ENCODE measurements around the gene MYO15B. TPM values are rescaled to one million over a fixed set of nuclear protein-coding genes. Genes with fewer than 3 reads are reported as not detected.
A peak's percentile ranks its signal among the peaks of the same experiment; 100 is the strongest.

Gene MYO15B
- total and polyA plus RNA-seq, 2 of the 13 experiments (the other 11 are each of a cell fraction or from before 2014, with no cell fraction given), result 2.8 to 8.1 TPM

GRCh38 chr17:75601057-75601987 lies 13.7 kb downstream of the MYO15B start (continued):
- TF ChIP-seq TRIM22 (IDR thresholded peaks at IDR 0.05) (no peak), ZNF746 (CRISPR knock-in tag; IDR thresholded peaks at IDR 0.05) (no peak), E2F5 (CRISPR knock-in tag; conservative IDR thresholded peaks at IDR 0.05) (no peak), GTF3A (CRISPR knock-in tag; conservative IDR thresholded peaks at IDR 0.05) (no peak), REXO4 (CRISPR knock-in tag; IDR thresholded peaks at IDR 0.05; ENCODE audit: borderline replicate concordance) (no peak), TFE3 (CRISPR knock-in tag; IDR thresholded peaks at IDR 0.05) (no peak), GPN1 (CRISPR knock-in tag; IDR thresholded peaks at IDR 0.05; ENCODE audit: borderline replicate concordance) (no peak), TBL1XR1 (IDR thresholded peaks at IDR 0.05; ENCODE audit: borderline replicate concordance, low read length, partially characterized antibody) (no peak), ZNF703 (CRISPR knock-in tag; IDR thresholded peaks at IDR 0.05; ENCODE audit: borderline replicate concordance) (no peak), ZC3H13 (CRISPR knock-in tag; IDR thresholded peaks at IDR 0.05) (0 out of 2 replicates have a peak, but pooled peaks have one; percentile 26), ZKSCAN8 (CRISPR knock-in tag; IDR thresholded peaks at IDR 0.05; ENCODE audit: borderline replicate concordance) (no peak), PBX2 (CRISPR knock-in tag; IDR thresholded peaks at IDR 0.05) (no peak), ZNF558 (CRISPR knock-in tag; IDR thresholded peaks at IDR 0.05; ENCODE audit: borderline replicate concordance) (no peak), ZNF460 (CRISPR knock-in tag; IDR thresholded peaks at IDR 0.05; ENCODE audit: borderline replicate concordance) (no peak), ZBTB10 (CRISPR knock-in tag; IDR thresholded peaks at IDR 0.05; ENCODE audit: borderline replicate concordance) (no peak), U2AF1 (optimal IDR thresholded peaks at IDR 0.05; ENCODE audit: low read depth, low read length) (no peak), MXD1 (CRISPR knock-in tag; IDR thresholded peaks at IDR 0.05) (no peak), GFI1 (CRISPR knock-in tag; IDR thresholded peaks at IDR 0.05; ENCODE audit: borderline replicate concordance) (no peak)

Data from HepG2 (cell line).